Stimulated activated CD4-positive, alpha-beta T cell treated with anti-CD3 and anti-CD28 coated beads, Interleukin-1b, Interleukin-23, amount 100 ng/mL, for 1 hour (primary cell): ENCODE results near the gene JAG2.
A peak's percentile ranks its signal among the peaks of the same experiment; 100 is the strongest.

Experiments used
- DNase-seq, 2 donors: peaks; one replicate each; pipeline ENCODE4 v3.0.0-alpha.2; 2020; ENCODE audit warnings: low read depth in 2 of 2

JAG2 gene

DNA sequence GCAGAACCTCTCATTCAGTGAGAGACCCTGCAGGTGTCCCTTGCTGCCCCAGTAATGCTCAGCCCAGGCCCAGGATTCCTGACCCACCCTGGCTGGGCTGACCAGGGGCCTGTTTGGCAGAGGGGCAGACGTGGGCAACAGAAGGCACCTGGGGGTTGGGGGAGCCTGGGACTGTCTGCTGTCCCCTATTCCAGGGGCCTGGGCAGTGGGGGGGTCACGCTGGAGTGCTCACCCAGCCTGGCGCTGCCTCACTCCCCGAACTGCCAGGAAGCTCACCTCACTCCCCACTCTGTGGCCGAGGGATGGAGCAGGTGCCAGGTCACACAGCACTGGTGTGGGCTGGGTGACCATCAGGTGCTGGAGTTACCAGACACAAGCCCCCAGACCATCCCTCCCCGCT lies 35.1 kb upstream of the JAG2 start:
- no peak for DNase-seq

DNA sequence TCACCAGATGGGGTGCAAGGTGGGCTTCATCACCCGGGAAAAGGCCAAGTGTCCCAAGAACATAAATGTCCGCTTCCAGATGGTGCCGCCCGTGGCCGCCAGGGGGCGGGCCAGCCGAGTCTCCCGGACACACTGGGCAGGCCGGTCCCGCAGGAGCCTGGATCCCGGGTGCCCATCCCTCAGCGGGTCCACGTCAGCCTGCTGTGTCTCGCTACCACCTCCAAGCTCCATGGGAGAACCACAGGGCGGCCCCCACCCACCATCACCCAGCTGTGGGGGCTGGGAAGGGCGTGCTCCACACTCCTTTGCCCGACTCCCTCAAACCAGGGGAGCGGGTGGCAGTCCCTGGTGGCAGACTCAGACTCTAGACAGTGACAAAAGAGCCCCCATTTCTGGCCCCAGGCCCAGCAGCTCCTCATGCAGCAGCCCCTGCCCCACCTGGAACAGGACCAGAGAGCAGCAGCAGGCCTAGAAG lies 34.5 kb upstream of the JAG2 start:
- peak in 1 of 2 donors; percentile 53 for DNase-seq

DNA sequence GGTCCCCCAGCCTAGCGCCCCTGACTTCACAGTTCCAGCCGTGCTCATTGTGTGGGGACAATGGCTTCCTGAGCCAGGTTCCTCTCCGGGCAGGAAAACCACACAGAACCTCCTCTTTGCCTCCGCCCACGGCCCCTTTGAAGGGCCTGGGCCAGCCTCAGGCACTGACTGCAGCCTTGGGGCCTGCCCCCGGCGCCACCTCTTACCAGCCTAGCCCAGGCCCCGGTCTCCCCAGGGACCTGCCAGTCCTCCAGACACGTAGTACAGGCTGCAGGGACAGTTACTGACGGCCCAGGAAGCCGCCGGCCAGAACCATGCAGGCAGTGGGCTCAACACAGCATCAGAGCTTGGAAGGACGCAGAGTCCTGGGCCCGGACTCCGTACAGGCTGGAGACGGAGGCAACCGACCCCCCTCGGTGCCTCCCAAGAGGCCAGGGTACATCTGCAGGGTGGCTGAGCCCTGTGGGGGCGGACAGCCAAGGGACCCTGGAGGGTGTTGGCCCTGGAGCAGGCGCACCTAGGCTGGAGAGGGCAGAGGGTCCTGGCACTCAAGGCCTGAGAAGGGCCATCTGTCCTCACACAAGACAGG lies 33.4 kb upstream of the JAG2 start:
- DNase-seq = no peak

DNA sequence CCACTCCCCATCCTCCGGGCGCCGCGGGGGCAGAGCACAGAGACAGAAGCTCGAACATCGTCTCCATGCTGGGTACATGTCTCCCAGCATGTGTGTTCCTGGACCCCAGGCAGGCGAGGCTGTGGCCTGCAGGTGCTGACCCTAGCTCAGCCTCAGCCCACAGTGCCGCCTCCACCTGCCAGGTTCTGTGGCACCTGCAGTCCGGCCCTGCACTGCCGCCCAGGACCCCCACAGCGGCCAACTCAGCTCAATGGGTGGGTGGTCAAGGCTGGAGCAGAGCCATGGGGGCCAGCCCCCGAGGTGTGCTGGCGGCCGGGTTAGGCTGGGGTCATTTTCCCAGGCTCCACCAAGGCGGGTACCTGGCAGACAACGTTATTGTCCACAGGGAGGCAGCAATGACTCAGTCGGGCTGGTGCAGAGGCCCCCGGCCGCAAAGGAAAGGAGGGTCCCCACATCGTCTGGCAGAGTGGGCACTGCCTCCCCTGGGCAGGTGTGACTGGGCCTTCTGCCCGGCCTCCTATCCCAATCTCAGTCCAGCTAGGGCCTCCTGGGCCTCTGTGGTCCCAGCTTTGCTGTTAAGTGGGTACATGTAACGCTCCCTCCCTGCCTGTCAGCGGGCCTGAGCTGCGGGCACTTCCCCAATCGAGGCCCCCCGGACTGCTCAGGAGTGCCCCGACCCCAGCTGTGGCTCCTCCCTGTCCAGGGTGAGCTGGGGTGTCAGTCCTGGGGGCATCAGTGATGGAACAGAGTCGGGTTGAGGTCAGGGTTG lies 32.8 kb upstream of the JAG2 start:
- no peak for DNase-seq

DNA sequence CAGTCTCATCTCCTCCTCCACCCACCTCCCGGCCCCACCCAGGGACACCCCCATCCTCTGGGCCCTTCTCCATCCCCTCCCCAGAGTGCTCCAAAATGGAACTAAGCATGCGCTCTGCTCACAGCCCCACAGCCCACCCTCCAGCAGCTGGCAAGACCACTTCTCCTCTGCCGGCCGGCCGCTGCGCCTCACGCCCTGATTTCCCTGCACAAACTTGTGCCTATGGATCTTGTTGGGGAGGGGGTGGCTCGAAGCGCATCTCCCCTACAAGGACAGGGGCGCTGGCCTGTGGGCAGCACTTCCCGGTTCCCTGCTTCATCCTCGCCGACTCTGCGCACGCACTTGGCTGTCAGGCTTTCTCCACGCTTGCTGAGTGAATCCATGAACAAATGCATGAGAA lies 32.1 kb upstream of the JAG2 start:
- DNase-seq = no peak

DNA sequence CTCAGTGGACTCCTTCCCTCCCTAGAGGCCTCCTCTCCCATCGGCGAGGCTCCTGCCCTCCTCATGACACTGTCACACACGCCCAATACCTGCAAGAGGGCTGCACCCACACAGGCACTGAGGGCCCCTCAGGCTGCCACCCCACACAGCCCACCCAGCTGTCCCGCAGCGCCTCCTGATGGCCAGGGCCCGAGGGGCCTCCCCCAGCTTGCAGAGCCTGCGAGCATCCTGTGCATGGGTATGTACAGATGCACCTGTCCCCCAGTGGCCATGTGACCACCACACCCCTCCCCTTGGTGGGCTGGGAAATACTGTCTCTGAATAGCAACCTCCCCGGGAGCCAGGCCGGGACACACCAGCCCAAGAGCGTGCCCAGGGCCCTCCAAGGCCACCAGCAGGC lies 31.5 kb upstream of the JAG2 start:
- no peak for DNase-seq

DNA sequence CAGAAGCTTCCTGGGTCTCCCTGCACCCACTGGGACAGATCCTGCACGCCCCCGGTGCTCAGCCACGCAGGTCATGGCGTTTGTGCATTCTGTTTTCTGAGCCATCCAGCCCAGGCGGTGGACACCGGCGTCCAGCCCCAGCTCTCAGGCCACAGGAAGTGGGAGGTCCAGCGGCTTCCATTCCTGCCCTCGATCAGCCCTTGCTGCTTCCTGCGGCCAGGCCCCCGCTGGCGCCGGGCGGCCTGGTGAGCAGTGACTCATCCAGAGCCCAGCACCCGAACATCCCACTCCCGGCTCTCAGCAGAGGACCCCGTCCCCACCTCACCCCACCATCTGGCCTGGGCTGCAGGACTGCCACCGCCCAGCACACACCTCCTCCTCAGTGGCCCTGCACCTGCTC lies 30.5 kb upstream of the JAG2 start:
- no peak for DNase-seq

DNA sequence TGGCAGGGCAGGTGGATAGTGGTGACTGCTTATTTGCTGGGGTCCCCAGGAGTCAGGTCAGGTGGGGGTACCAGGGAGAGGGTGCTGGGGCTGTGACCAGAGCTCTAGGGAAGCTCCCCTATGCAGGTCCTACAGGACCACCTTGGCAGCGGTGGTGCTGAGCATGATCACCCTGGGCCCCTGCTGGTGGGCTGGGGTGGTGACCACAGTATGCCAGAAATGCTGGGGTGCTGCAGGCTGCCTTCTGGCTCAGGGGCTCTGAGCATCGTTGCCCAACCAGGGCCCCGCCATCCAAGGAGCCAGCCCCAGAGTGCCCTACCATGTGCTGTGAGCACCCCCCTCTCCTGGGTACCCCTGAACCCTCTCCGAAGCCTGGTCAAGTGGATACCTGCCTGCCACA lies 30.0 kb upstream of the JAG2 start:
- no peak for DNase-seq

DNA sequence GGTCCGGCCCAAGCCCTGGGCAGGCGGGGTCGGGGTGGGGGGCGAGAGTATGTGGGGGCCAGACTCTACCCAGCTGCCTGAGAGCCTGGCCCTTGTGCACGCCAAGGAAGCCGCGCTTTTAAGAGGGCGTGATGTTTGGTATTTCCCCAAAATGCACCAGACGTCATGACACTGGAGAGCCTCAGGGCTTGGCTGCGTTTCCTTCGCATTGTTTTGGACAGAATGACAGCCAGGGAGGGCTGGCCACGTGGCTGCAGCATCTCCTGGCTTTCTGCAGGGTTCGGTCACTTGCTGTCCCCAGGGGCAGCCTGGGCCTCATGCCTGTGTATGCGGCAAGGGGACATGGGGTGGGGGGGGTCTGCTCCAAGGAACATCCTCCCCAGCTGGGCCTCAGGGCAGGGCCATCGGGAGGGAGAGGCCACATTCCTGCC lies 28.6 kb upstream of the JAG2 start:
- no peak for DNase-seq

DNA sequence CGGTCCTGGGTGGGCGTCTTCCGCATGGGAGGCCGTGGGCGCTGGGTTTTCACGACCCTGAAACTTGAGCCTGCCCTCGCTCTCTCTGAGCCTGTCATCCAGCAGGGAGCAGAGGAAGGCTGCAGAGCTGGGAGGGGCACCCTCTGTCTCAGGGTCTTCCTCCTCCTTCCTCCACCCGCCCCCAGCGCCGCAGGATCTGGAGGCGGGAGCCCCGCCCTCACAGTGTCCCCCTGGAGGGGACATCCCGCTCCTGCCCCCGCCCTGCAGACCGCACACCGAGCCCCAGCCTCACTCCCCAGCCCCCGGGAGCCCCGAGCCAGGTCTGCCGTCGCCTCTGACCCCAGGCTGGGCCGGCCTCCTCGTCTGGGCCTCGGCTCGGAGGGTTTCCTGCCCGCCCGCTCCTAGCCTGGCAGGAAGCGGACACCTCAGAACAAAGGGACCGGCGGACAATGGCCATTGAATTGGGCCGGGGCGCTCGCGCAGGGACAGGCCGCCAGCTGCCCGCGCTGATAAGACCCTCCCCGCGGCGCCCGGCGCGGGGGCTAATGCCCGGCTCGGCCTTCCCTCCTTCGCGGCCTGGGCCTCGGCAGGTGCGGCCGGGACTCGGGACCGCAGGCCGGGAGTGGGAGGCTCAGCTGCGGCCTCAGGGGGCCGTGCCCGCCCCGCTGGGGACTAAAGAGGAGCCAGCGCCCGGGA lies 27.8 kb upstream of the JAG2 start:
- no peak for DNase-seq

DNA sequence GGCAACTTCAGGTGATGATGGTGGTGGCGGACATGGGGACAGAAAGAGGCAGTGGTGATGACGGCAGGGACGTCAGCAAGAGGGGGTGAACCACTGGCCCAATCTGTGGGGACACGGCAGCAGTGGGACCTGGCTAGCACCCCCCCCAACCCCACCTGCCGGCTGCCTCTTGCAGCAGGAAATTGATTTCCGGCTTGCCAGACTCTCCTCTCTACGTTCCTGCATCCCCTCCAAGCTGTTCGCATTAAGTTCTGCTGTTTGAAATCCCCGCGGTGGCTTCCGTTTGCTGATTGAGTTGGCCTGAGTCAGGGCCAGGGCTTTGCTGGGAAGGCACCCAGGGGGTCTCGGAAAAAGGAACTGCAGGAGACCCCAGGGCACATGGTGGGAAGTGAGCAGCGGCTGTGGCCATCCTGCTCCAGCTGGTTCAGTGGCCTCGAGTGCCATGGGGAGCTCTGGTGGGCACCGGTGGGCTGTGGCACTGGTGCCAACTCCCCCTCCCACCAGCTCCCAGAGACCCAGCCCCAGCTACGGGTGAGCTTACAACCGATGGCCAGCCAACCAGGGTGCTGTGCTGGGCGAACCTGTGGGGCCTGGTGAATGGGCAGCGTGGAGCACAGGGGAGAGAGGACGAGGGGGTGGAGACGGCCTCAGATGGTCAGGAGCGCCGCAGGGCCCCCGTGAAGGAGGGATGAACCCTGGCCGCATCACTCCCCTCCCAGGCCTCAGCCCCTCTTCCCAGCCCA lies 27.1 kb upstream of the JAG2 start:
- no peak for DNase-seq

DNA sequence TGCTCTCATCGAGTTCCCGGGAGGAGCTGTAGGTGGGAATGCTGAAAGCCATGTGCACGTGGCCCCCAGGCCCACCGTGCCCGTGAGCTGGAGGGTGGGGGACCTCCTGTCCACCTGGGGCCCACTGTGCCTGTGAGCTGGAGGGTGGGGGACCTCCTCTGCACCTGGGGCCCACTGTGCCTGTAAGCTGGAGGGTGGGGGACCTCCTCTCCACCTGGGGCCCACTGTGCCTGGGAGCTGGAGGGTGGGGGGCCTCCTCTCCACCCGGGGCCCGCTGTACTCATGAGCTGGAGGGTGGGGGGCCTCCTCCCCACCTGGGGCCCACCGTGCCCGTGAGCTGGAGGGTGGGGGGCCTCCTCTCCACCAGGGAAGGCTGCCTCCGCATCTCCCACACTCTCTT lies 26.5 kb upstream of the JAG2 start:
- no peak for DNase-seq

DNA sequence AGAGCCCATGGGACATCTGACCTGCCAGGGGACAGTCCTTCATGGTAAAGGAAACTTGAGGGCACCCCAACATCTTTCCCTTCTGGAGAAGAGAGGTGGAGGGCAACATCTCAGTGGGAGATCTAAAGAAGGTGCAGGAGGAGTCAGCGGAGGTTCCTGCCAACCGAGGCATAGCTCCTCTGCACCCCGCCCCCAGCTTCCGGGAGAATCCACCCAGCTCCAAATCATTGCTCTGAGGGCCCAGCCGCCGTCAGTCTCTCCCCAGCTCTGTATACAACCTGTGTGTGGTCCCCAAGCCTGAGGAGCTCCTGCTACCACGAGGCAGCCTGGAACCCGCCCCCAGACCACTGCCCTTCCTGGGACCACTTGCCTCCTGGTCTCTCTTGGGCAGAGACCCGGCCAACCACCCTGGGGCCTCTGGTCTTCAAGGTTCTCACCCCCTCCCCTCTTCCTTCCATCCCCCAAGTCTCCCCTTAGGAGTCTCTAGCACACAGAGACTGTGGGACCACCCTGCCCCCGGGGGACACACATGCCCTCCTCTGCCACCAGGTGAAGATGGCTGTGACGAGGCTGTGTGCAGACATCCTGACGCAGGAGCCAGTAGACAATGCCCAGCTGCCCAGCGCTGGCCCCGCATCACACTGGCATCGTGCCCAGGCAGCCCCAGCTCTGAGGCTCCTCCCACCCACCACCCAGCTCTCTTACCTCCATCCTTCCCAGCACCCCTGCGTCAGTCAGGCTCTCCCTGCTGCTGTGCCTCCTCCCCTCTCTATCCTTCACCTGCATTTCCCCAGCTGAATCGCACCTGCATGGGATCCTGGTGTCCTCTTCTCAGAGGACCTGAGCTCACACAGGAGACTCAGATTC lies 25.6 kb upstream of the JAG2 start:
- no peak for DNase-seq

DNA sequence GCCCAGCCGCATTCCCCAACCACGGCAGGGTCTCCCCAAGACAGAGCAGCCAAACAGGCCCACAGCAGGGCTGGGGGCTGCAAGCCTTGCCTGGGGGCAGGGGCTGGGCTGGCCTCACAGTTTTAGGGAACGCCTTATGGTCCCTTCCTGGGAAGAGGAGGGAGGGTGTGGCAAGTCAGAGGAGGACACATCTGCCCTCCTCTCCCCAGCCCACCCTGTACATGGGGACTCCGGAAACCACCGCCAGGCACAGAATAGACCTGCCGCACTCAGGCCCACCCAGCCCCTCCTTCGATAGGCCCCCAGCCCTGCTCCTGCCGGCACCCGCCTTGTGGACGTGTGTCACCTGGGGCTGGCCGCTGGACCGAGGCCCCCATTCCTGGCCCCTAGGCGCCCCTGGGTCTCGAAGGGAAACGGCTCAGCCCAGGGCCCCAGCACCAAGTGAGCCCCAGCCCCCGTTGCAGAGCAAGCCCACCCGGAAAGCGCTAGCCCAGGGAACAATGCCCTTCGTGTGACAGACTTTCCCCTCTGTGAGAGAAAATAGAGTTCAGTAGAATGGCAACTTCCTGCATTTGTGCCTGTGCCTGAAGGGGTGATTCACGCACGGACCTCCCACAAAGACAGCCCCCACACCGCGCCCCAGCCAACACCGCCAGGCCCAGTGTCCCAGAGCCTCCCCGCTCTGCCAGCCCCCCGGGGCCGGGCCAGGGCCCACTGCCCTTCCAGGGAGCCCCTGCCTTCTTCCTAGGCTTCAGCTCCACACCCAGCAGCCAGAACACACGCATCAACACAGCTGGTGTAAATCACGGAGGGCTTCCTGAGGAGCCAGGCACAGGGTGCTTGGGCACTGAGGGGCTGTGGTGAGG lies 24.5 kb upstream of the JAG2 start:
- no peak for DNase-seq

DNA sequence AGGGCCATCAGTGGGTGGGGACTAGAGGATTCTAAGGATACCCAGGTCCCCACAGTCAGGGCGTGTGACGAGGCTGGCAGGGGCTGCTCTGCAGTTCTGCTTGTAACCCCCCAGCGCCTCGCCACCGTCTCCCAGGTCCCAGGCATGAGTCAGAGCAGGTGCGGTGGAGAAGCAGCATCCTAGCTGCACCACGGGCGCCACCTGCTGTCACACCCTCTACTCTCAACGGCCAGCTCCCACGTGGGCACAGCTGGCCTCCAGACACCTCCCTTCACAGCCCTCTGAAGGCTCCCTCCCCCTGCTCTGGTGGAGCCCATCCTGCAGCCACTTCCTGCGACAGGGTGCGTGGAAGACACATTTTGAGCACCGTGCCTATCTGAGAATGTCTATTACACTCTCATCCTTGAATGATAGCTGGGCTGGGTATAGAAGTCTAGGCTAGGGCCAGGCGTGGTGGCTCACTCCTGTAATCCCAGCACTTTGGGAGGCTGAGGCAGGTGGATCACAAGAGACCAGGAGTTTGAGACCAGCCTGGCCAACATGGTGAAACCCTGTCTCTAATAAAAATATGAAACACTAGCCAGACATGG lies 19.5 kb upstream of the JAG2 start:
- no peak for DNase-seq

DNA sequence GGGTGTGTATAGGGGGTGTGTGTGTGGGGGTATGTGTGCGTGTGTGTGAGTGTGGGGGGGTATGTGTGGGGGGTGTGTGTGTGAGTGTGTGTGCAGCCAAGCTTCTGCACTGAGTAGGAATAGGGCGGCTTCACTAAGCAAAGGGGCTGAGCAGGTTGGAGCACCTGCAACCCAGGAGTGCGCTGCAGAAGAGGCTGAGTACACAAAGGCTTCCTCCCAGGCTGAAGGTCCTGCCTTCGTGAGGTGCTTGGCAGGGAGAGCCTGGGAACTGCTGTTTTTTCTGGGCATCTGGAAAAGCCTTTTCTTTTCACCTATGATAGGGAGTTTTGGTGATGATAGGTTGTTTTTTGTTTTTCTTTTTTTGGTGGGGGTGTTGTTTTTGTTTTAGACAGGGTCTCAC lies 18.5 kb upstream of the JAG2 start:
- DNase-seq = no peak

DNA sequence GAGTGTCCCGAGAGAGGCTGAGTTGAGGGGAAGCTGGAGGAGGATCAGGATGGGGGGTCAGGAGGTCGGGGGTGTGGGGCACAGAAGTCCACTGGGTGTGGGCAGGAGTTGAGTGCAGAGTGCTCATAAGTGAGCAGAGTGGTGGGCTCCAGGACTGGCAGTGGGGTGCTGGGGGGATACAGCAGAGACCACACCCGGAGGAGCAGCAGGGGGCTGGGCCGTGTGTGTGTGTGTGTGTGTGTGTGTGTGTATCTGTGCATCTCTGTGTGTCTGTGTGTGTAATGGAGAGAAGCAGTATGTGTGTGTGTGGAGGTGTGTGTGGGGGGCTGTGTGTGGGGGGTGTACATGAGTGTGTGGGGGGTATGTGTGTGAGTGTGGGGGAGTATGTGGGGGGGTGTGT lies 17.4 kb upstream of the JAG2 start:
- DNase-seq = no peak

DNA sequence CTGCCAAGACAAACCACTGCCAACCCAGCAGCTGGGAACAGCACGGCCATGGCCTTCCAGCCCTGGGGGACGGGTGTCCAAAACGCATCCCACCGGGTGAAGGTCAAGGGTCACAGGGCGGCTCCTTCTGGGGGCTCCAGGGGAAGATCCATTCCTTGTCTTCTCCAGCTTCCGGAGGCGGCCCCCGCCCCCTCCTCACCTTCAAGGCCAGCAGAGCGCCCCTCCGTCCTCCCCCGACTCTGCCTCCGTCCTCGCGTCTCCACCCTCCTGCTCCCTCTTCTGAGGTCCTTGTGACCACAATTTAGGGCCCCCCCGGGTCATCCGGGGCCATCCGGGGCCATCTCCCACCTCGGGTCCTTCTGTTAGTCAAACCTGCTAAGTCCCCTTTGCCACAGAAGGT lies 16.4 kb upstream of the JAG2 start:
- no peak for DNase-seq

DNA sequence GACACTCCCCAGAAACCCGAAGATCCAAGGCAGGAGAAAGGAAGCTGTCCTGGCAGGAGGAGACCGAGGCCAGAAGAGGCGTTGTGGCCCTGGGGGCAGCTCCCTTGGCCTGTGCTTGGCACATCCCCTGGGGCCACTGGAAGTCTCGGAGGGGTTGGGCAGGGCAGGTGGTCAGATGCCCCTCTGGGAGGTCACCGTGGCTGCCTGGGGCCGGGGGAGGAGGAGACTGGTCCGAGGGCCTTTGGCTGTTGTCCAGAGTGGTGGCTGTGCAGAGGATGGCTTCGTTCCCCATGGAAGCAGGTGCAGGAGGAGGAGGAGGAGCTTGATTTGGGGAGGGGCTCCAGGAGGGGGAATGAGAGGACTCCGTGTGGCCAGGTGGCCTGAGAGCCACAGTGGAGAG lies 15.9 kb upstream of the JAG2 start:
- DNase-seq = no peak
